Glutamatergic neuron (in vitro differentiated cells): ENCODE results near the gene ACP7. TPM values are rescaled to one million over a fixed set of nuclear protein-coding genes. Genes with fewer than 3 reads are reported as not detected.
"Not testable (repeated sequence)": the region's sequence is repeated elsewhere in the genome, so short reads cannot be mapped to it uniquely, and the experiment has no call there.

Experiments used
- DNase-seq: peaks from one replicate; pipeline ENCODE4 v3.0.0; 2022
- H3K27ac Mint-ChIP-seq: one replicate; pipeline ENCODE4 v1.8.0; 2020; ENCODE audit warnings: mild to moderate bottlenecking, mixed read lengths, inconsistent platforms; ENCODE audit not compliant: unreplicated experiment
- H3K27me3 Mint-ChIP-seq: one replicate; pipeline ENCODE4 v1.8.0; 2020; ENCODE audit warnings: mild to moderate bottlenecking, moderate library complexity, mixed read lengths, inconsistent platforms; ENCODE audit not compliant: unreplicated experiment
- H3K36me3 Mint-ChIP-seq: one replicate; pipeline ENCODE4 v1.8.0; 2020; ENCODE audit warnings: mild to moderate bottlenecking, mixed read lengths, inconsistent platforms; ENCODE audit not compliant: unreplicated experiment
- H3K4me1 Mint-ChIP-seq: one replicate; pipeline ENCODE4 v1.8.0; 2020; ENCODE audit warnings: mild to moderate bottlenecking, low read depth, mixed read lengths, inconsistent platforms; ENCODE audit not compliant: unreplicated experiment
- H3K4me3 Mint-ChIP-seq: one replicate; pipeline ENCODE4 v1.8.0; 2020; ENCODE audit warnings: mild to moderate bottlenecking, mixed read lengths, inconsistent platforms; ENCODE audit not compliant: unreplicated experiment
- H3K9me3 Mint-ChIP-seq: one replicate; pipeline ENCODE4 v1.8.0; 2020; ENCODE audit warnings: mild to moderate bottlenecking, moderate library complexity, mixed read lengths, inconsistent platforms; ENCODE audit not compliant: unreplicated experiment
- total RNA-seq: library from RNA; stranded (reverse); fragmentation: NEBNext Ultra II Directional; extraction: Animal tissue kit (Norgen Biotek cat#: 25700); gene quantifications from one replicate; pipeline ENCODE4 v1.2.1, GENCODE V29; 2021; ENCODE audit not compliant: unreplicated experiment
- TF ChIP-seq, protein P1 (sequence below): fragments of 200-600 bp; sonication (generic); IDR thresholded peaks from one replicate; pipeline ENCODE4 v1.5.0; 2021; ENCODE audit not compliant: partially characterized antibody, unreplicated experiment

The ACP7 gene
- total RNA-seq, 1 donor from 2014 or later, result not detected

DNA sequence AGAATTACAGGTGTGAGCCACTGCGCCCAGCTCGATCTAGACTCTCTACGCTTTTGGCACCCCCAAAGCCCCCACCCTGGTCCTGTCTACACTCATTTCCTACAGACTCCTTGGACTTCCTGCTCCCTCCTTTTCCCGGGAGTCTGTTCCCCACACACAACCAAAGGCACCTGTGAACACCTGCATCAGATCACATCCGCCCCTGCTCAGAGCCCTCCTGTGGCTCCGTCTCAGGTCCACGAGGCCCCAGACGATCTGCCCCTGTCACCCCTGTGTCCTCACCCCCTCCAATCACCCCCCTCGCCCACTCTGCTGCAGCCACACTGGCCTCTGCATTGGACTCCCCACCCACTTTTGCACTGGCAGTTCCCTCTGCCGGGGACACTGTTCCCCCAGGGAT, 29.0 kb downstream of the ACP7 start:
- H3K27ac Mint-ChIP-seq, result no peak overlapping the region
- H3K36me3 Mint-ChIP-seq, result no peaks in the 10 kb centered on the region

DNA sequence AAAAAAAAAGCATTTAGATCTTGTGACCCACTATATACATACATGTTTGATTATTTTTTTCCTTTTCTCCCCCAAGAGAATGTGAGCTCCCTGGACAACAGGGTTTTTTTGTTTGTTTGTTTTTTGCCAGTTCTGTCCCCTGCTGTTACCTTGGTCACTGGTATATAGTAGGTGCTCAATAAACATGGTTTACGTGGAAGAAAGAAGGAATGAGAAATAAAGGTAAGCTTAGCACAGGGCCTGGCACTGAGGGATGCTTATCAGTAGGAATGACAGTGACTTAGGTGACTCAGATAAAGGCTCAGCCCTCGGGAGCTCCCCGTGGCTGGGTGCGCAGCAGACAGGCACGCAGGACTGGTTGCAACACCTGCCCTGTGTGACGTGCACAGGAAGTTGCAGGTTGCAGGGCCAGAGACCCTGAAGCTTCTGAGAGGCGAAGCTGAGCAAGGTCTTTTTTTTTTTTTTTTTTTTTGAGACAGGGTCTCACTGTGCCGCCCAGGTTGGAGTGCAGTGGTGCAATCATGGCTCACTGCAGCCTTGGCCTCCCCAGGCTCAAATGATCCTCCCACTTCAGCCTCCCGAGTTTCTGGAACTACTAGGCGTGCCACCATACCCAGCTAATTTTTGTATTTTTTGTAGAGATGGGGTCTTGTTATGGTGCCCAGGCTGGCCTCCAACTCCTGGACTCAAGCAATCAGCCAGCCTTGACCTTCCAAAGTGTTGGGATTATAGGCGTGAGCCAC, 31.1 kb downstream of the ACP7 start:
- H3K4me1 Mint-ChIP-seq, result peaks cover 2% of the 10 kb centered on the region
- no peaks in the 10 kb centered on the region for H3K36me3 Mint-ChIP-seq
- no peaks in the 10 kb centered on the region for H3K27me3 Mint-ChIP-seq
- TF ChIP-seq, protein P1, sequence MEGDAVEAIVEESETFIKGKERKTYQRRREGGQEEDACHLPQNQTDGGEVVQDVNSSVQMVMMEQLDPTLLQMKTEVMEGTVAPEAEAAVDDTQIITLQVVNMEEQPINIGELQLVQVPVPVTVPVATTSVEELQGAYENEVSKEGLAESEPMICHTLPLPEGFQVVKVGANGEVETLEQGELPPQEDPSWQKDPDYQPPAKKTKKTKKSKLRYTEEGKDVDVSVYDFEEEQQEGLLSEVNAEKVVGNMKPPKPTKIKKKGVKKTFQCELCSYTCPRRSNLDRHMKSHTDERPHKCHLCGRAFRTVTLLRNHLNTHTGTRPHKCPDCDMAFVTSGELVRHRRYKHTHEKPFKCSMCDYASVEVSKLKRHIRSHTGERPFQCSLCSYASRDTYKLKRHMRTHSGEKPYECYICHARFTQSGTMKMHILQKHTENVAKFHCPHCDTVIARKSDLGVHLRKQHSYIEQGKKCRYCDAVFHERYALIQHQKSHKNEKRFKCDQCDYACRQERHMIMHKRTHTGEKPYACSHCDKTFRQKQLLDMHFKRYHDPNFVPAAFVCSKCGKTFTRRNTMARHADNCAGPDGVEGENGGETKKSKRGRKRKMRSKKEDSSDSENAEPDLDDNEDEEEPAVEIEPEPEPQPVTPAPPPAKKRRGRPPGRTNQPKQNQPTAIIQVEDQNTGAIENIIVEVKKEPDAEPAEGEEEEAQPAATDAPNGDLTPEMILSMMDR, result no peak
- H3K9me3 Mint-ChIP-seq, result no peaks in the 10 kb centered on the region
- no peak for DNase-seq
- no peak overlapping the region for H3K27ac Mint-ChIP-seq
- no peak overlapping the region for H3K4me3 Mint-ChIP-seq

More for the DNA sequence above, 29.0 kb downstream of the ACP7 start:
- TF ChIP-seq, protein P1, result no peak
- DNase-seq, result no peak
- Mint-ChIP-seq H3K27me3 (no peaks in the 10 kb centered on the region), H3K4me3 (no peak overlapping the region), H3K4me1 (peaks cover 2% of the 10 kb centered on the region), H3K9me3 (no peaks in the 10 kb centered on the region)

DNA sequence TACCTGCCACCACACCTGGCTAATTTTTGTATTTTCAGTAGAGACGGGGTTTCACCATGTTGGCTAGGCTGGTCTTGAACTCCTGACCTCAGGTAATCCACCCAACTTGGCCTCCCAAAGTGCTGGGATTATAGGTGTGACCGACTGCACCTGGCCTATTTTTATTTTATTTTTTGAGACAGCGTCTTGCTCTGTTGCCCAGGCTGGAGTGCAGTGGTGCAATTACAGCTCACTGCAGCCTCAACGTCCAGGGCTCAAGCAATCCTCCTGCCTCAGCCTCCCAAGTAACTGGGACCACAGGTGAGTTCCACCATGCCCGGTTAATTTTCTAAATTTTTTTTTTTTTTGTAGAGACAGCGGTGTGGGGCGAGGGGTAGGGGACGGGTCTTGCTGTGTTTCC, 32.9 kb downstream of the ACP7 start:
- not testable (repeated sequence) for H3K4me3 Mint-ChIP-seq, DNase-seq, H3K9me3 Mint-ChIP-seq, H3K4me1 Mint-ChIP-seq, H3K27me3 Mint-ChIP-seq, H3K36me3 Mint-ChIP-seq, H3K27ac Mint-ChIP-seq

DNA sequence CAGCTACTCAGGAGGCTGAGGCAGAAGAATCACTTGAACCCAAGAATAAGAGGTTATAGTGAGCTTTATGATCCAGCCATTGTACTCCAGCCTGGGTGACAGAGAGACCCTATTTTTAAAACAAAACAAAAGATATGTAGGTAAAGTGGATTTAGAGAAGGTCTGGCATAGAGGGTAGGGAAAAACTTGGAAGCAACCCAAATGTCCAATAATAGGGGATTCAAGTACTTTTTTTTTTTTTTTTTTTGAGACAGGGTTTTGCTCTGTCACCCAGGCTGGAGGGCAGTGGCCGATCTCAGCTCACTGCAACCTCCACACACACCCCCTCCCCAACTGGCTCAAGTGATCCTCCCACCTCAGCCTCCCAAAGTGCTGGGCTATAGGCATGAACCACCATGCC, 35.7 kb downstream of the ACP7 start:
- Mint-ChIP-seq H3K4me3 (no peak overlapping the region), H3K36me3 (no peaks in the 10 kb centered on the region), H3K9me3 (no peaks in the 10 kb centered on the region), H3K27ac (no peak overlapping the region), H3K4me1 (no peaks in the 10 kb centered on the region), H3K27me3 (peaks cover 5% of the 10 kb centered on the region)
- no peak for DNase-seq
- TF ChIP-seq, protein P1, result no peak

DNA sequence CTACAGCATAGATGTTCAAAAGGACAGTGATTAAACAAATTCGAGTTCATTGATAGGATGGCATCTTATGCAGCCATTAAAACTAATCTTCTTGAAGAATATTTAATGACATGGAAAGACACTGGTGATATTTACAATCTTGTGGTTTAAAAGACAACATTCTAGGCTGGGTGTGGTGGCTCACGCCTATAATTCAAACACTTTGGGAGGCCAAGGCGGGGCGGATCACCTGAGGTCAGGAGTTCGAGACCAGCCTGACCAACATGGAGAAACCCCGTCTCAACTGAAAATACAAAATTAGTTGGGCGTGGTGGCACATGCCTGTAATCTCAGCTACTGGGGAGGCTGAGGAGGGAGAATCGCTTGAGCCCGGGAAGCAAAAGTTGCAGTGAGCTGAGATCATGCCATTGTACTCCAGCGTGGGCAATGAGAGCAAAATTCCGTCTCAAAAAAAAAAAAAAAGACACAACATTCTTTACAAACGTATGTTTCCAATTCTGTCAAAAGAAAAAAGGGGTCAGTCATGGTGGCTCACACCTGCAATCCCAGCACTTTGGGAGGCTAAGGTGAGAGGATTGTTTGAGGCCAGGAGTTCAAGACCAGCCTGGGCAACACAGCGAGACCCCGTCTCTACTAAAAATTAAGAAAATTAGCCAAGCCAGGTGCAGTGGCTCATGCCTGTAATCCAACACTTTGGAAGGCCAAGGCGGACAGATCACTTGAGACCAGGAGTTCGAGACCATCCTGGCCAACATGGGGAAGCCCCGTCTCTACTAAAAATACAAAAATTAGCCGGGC, 39.0 kb downstream of the ACP7 start:
- Mint-ChIP-seq H3K4me3 (no peak overlapping the region), H3K4me1 (peaks cover 8% of the 10 kb centered on the region), H3K36me3 (no peaks in the 10 kb centered on the region), H3K9me3 (peaks cover 2% of the 10 kb centered on the region), H3K27ac (no peak overlapping the region), H3K27me3 (peaks cover 7% of the 10 kb centered on the region)
- DNase-seq, result no peak
- TF ChIP-seq, protein P1, result no peak
